HG02623 (cell line): ENCODE data around the gene KLHL17.

ENCODE experiments used
- ATAC-seq: cut with Tn5 transposase; IDR thresholded peaks from one replicate; pipeline ENCODE4 v1.9.1; 2021; ENCODE audit warnings: moderate library complexity; ENCODE audit not compliant: unreplicated experiment

KLHL17 gene

GRCh38 chr1:921011-921837, 39.2 kb upstream of the KLHL17 start:
- ATAC-seq: no peak

- no peak for ATAC-seq
Observed at GRCh38 chr1:923131-923990, 37.0 kb upstream of the KLHL17 start, which contains the start of gene SAMD11. Gene SAMD11, plus strand, starts transcription at chr1:923923. Its CDS starts 509 bp downstream, at chr1:924432.

- ATAC-seq: no peak
Observed at GRCh38 chr1:923991-924655, 36.3 kb upstream of the KLHL17 start.

- no peak for ATAC-seq
Observed at GRCh38 chr1:924656-925560, 35.5 kb upstream of the KLHL17 start.

- ATAC-seq: no peak
Observed at GRCh38 chr1:925561-926421, 34.6 kb upstream of the KLHL17 start.

- ATAC-seq: no peak
Observed at GRCh38 chr1:927234-927633, 33.1 kb upstream of the KLHL17 start.

GRCh38 chr1:927748-928147, 32.6 kb upstream of the KLHL17 start:
- no peak for ATAC-seq

GRCh38 chr1:928825-929661, 31.3 kb upstream of the KLHL17 start:
- no peak for ATAC-seq

- ATAC-seq: no peak
Observed at GRCh38 chr1:929712-930632, 30.4 kb upstream of the KLHL17 start.

GRCh38 chr1:930633-931138, 29.7 kb upstream of the KLHL17 start:
- ATAC-seq: no peak

GRCh38 chr1:931380-932172, 28.8 kb upstream of the KLHL17 start:
- ATAC-seq: no peak

GRCh38 chr1:932173-932510, 28.2 kb upstream of the KLHL17 start:
- ATAC-seq: no peak

GRCh38 chr1:932776-933602, 27.4 kb upstream of the KLHL17 start:
- no peak for ATAC-seq

GRCh38 chr1:933603-933940, 26.8 kb upstream of the KLHL17 start:
- no peak for ATAC-seq

GRCh38 chr1:934991-935750, 25.2 kb upstream of the KLHL17 start:
- ATAC-seq: no peak
